Loucy (cell line): ENCODE measurements around the gene TMEM182.

Source experiments
- H2AFZ ChIP-seq: fragments of 200-600 bp; sonication (generic); 2 replicates; pipeline ENCODE4 v1.6.0; 2016; ENCODE audit warnings: antibody characterized with exemption, mild to moderate bottlenecking, low read length, moderate library complexity
- H3F3A ChIP-seq: fragments of 200-600 bp; 2 replicates; pipeline ENCODE4 v1.6.0; 2016; ENCODE audit warnings: antibody characterized with exemption, low read depth, mild to moderate bottlenecking
- H3K27me3 ChIP-seq: fragments of 200-600 bp; sonication (generic); 2 replicates; pipeline ENCODE4 v1.6.1; 2014; ENCODE audit warnings: low read length, mild to moderate bottlenecking; ENCODE audit not compliant: insufficient read depth, poor library complexity, severe bottlenecking
- H3K36me3 ChIP-seq: fragments of 200-600 bp; sonication (generic); 2 replicates; pipeline ENCODE4 v1.6.1; 2016; ENCODE audit warnings: low read length; ENCODE audit not compliant: insufficient read depth
- H3K4me1 ChIP-seq: fragments of 200-600 bp; sonication (generic); 2 replicates; pipeline ENCODE4 v1.5.1; 2014; ENCODE audit warnings: low read length, mild to moderate bottlenecking; ENCODE audit not compliant: insufficient read depth, poor library complexity, severe bottlenecking
- H3K4me2 ChIP-seq: fragments of 200-600 bp; sonication (generic); 2 replicates; pipeline ENCODE4 v1.6.0; 2014; ENCODE audit warnings: antibody characterized with exemption, low read length, low read depth, mild to moderate bottlenecking; ENCODE audit not compliant: poor library complexity, severe bottlenecking
- H3K4me3 ChIP-seq: fragments of 200-600 bp; sonication (generic); 2 replicates; pipeline ENCODE4 v1.5.1; 2014; ENCODE audit warnings: low read length, mild to moderate bottlenecking, mixed read lengths; ENCODE audit not compliant: poor library complexity, severe bottlenecking
- H3K79me2 ChIP-seq: fragments of 200-600 bp; sonication (generic); 2 replicates; pipeline ENCODE4 v1.6.1; 2014; ENCODE audit warnings: low read length; ENCODE audit not compliant: insufficient read depth
- H3K9ac ChIP-seq: fragments of 200-600 bp; sonication (generic); 2 replicates; pipeline ENCODE4 v1.6.0; 2014; ENCODE audit warnings: mild to moderate bottlenecking, low read depth, low read length, moderate library complexity; ENCODE audit not compliant: poor library complexity, severe bottlenecking
- H3K9me2 ChIP-seq: fragments of 200-600 bp; sonication (generic); replicated peaks from 2 replicates; pipeline ENCODE4 v1.6.1; 2016; ENCODE audit warnings: low read depth, low read length, mixed read lengths
- H3K9me3 ChIP-seq: fragments of 200-600 bp; sonication (generic); 2 replicates; pipeline ENCODE4 v1.6.1; 2014; ENCODE audit warnings: mild to moderate bottlenecking, antibody characterized with exemption, low read length, low read depth; ENCODE audit not compliant: insufficient read depth
- H4K20me1 ChIP-seq: fragments of 200-600 bp; sonication (generic); 2 replicates; pipeline ENCODE4 v1.6.0; 2014; ENCODE audit warnings: antibody characterized with exemption, low read length, mild to moderate bottlenecking; ENCODE audit not compliant: insufficient read depth, poor library complexity, severe bottlenecking
- EZH2phosphoT487 ChIP-seq: fragments of 200-600 bp; IDR thresholded peaks from 2 replicates; pipeline ENCODE4 v1.6.1; 2018; ENCODE audit warnings: antibody characterized with exemption, mild to moderate bottlenecking, moderate library complexity, borderline replicate concordance
- TF ChIP-seq, protein P1 (sequence below): fragments of 200-600 bp; sonication (generic); conservative IDR thresholded peaks from 2 replicates; pipeline ENCODE4 v1.5.1; 2014; ENCODE audit warnings: mild to moderate bottlenecking, antibody characterized with exemption, low read length

Gene TMEM182

DNA sequence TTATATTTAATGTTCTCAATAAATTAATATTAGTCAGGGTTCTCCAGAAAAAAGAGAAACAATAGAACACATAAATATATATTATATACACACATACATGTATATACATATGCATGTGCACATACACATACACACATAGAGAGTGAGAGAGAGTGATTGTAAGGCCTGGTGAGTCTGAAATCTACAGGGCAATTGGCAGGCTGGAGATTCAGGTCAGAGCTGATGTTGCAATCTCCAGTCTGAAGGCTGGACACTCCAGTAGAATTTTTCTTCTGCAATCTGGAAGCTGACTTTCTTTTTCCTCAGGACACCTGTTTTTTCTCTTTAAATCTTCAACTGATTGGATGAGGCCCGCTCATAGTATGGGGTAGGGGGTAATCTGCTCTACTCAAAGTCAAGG lies 3.2 kb downstream of the TMEM182 start:
- Histone ChIP-seq H3K4me2 (no peak overlapping the region), H3K4me3 (no peak overlapping the region), H3F3A (no peaks in the 10 kb centered on the region), H4K20me1 (no peaks in the 10 kb centered on the region), H2AFZ (no peak overlapping the region), H3K36me3 (peaks cover 6% of the 10 kb centered on the region; the same call in 1 of the 2 replicates), H3K79me2 (no peaks in the 10 kb centered on the region), H3K9me3 (no peaks in the 10 kb centered on the region), H3K9me2 (no peaks in the 10 kb centered on the region), H3K27me3 (no peaks in the 10 kb centered on the region), H3K9ac (no peak overlapping the region), H3K4me1 (no peaks in the 10 kb centered on the region)
- TF ChIP-seq, protein P1, sequence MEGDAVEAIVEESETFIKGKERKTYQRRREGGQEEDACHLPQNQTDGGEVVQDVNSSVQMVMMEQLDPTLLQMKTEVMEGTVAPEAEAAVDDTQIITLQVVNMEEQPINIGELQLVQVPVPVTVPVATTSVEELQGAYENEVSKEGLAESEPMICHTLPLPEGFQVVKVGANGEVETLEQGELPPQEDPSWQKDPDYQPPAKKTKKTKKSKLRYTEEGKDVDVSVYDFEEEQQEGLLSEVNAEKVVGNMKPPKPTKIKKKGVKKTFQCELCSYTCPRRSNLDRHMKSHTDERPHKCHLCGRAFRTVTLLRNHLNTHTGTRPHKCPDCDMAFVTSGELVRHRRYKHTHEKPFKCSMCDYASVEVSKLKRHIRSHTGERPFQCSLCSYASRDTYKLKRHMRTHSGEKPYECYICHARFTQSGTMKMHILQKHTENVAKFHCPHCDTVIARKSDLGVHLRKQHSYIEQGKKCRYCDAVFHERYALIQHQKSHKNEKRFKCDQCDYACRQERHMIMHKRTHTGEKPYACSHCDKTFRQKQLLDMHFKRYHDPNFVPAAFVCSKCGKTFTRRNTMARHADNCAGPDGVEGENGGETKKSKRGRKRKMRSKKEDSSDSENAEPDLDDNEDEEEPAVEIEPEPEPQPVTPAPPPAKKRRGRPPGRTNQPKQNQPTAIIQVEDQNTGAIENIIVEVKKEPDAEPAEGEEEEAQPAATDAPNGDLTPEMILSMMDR = no peak
- TF ChIP-seq EZH2phosphoT487 = no peak

DNA sequence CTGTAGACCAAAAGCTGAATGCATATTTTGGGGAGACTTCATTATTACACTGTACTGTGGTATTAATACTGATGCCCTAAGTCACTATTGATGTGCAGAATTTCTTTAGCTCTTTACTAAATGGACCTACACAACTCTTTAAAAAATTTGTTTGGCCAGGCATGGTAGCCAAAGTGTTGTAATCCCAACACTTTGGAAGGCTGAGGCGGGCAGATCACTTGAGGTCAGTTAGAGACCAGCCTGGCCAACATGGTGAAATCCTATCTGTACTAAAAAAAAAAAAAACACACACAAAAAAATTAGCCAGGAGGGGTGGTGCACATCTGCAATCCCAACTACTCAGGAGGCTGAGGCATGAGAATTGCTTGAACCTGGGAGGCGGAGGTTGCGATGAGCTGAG lies 6.4 kb downstream of the TMEM182 start:
- peaks cover 6% of the 10 kb centered on the region; the same call in 1 of the 2 replicates for H3K36me3 ChIP-seq
- no peaks in the 10 kb centered on the region for H3K9me2 ChIP-seq
- no peaks in the 10 kb centered on the region for H4K20me1 ChIP-seq
- no peaks in the 10 kb centered on the region for H3K79me2 ChIP-seq
- no peak overlapping the region for H2AFZ ChIP-seq
- H3K9me3 ChIP-seq = no peaks in the 10 kb centered on the region
- TF ChIP-seq EZH2phosphoT487 = no peak
- TF ChIP-seq, protein P1 = no peak
- H3K4me2 ChIP-seq = no peak overlapping the region
- no peaks in the 10 kb centered on the region for H3K4me1 ChIP-seq
- H3F3A ChIP-seq = no peaks in the 10 kb centered on the region
- no peak overlapping the region for H3K4me3 ChIP-seq
- no peaks in the 10 kb centered on the region for H3K27me3 ChIP-seq
- no peak overlapping the region for H3K9ac ChIP-seq

DNA sequence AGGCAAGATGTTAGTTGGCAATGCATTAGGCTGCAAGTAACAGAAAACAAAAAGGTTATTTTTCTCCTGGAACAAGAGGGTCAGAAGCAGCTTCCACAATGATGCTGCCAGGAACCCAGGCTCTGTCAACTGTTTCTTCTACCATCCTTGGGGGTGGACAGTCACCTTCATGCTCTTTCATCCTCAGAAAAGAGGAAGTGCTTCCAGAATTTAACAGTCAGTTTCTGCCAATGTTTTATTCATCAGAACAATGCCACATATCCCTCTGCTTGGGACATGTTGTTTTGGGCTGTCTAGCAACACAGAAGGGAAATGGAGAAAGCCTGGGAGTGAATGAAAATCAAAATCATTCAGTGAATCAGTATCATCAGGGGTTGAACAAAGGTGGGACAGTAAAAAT lies 7.1 kb downstream of the TMEM182 start:
- TF ChIP-seq, protein P1 = no peak
- no peaks in the 10 kb centered on the region for H3K9me3 ChIP-seq
- H3K27me3 ChIP-seq = no peaks in the 10 kb centered on the region
- no peaks in the 10 kb centered on the region for H3K79me2 ChIP-seq
- no peaks in the 10 kb centered on the region for H3F3A ChIP-seq
- H3K4me3 ChIP-seq = no peak overlapping the region
- H3K4me2 ChIP-seq = no peak overlapping the region
- H2AFZ ChIP-seq = no peak overlapping the region
- no peaks in the 10 kb centered on the region for H3K4me1 ChIP-seq
- no peaks in the 10 kb centered on the region for H3K9me2 ChIP-seq
- H3K36me3 ChIP-seq = peaks cover 6% of the 10 kb centered on the region; the same call in 1 of the 2 replicates
- H4K20me1 ChIP-seq = no peaks in the 10 kb centered on the region
- no peak overlapping the region for H3K9ac ChIP-seq
